WI38 (cell line): ENCODE data around the gene HPSE2.

ENCODE experiments used
- H3K4me3 ChIP-seq: 2 replicates; pipeline ENCODE4 v1.5.1; 2011; ENCODE audit warnings: low read depth, mild to moderate bottlenecking, control low read depth, low read length
- CTCF ChIP-seq: IDR thresholded peaks from 2 replicates; pipeline ENCODE4 v1.5.1; 2012; ENCODE audit warnings: low read depth, mild to moderate bottlenecking, control low read depth, low read length

Gene HPSE2

GRCh38 chr10:98474628-98475027 lies 761.0 kb downstream of the HPSE2 start:
- H3K4me3 ChIP-seq, result no peak overlapping the region
- TF ChIP-seq CTCF, result no peak

GRCh38 chr10:98472196-98472595 lies 763.5 kb downstream of the HPSE2 start:
- H3K4me3 ChIP-seq, result no peak overlapping the region
- no peak for TF ChIP-seq CTCF

GRCh38 chr10:98470850-98471249 lies 764.8 kb downstream of the HPSE2 start:
- no peak for TF ChIP-seq CTCF

GRCh38 chr10:98469001-98469931 lies 766.4 kb downstream of the HPSE2 start:
- no peak for TF ChIP-seq CTCF
- no peak overlapping the region for H3K4me3 ChIP-seq

More at GRCh38 chr10:98470850-98471249, 764.8 kb downstream of the HPSE2 start:
- no peak overlapping the region for H3K4me3 ChIP-seq

- H3K4me3 ChIP-seq, result peak overlapping the region; percentile 51
- TF ChIP-seq CTCF, result peak; percentile 82
Observed at GRCh38 chr10:98467506-98468318, 767.9 kb downstream of the HPSE2 start.

GRCh38 chr10:98466861-98467505 lies 768.7 kb downstream of the HPSE2 start:
- TF ChIP-seq CTCF, result no peak
- H3K4me3 ChIP-seq, result no peak overlapping the region
